Measurements from ENCODE around the gene HK1. TPM values are rescaled to one million over a fixed set of nuclear protein-coding genes. Genes with fewer than 3 reads are reported as not detected.

HK1 gene
- total and polyA plus RNA-seq, 12 donors, result 18.4 to 79.3 (median 45.1) TPM

DNA sequence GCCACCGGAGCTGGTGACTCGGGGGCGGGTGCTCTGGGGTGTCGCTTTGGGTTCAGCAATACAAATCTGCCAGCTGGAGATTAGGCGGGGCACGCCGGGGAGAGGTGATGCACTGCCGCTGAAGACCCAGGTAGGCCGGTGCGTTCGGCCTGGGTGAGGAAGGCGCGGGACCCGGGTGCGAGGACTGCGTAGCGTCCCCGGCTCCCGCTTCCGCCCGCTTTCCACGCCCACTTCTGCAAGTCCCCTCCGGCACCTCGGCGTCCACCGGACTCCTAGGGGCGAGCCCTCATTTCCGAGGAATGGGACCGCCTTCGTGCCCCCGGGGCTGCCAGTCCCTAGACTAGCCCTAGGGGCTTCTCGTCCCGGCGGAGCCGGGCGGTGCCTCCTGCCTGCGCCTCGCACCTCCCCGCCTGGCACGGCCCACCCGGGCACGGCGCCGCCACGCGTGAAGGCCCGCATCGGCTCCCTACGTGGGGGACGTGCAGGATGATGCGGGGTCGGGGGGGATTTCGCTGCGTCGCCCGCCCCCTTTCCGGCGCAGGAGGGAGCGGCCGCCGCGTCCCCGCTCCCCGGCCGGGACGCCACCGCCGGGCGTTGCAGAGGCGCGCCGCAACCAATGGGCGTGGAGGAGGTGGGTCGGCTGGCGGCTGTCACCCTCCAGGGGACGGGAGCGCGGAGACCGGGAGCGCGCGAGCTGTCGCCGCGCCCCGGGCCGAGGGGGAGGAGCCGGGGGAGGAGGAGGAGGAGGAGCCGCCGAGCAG lies 40.0 kb downstream of the HK1 start:
- peak overlapping the region in 4 of 5 donors; percentile 79 to 94 (median 82) for H3K27ac ChIP-seq
- H3K9me3 ChIP-seq (replicated peaks in 1 of 3), result no peaks in the 10 kb centered on the region
- H3K27me3 ChIP-seq, result no peaks in the 10 kb centered on the region
- peak; percentile 87 to 92 (median 89) for DNase-seq
- peak overlapping the region; percentile 43 to 93 (median 80) for H3K4me3 ChIP-seq
- H3K4me1 ChIP-seq (replicated peaks in 1 of 2), result peaks cover 8 to 43% of the 10 kb centered on the region in 2 donors
- no peaks in the 10 kb centered on the region for H3K36me3 ChIP-seq (replicated peaks in 1 of 2)
- TF ChIP-seq, protein P1, sequence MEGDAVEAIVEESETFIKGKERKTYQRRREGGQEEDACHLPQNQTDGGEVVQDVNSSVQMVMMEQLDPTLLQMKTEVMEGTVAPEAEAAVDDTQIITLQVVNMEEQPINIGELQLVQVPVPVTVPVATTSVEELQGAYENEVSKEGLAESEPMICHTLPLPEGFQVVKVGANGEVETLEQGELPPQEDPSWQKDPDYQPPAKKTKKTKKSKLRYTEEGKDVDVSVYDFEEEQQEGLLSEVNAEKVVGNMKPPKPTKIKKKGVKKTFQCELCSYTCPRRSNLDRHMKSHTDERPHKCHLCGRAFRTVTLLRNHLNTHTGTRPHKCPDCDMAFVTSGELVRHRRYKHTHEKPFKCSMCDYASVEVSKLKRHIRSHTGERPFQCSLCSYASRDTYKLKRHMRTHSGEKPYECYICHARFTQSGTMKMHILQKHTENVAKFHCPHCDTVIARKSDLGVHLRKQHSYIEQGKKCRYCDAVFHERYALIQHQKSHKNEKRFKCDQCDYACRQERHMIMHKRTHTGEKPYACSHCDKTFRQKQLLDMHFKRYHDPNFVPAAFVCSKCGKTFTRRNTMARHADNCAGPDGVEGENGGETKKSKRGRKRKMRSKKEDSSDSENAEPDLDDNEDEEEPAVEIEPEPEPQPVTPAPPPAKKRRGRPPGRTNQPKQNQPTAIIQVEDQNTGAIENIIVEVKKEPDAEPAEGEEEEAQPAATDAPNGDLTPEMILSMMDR (IDR thresholded peaks at IDR 0.05), result no peak
- TF ChIP-seq POLR2A (IDR thresholded peaks at IDR 0.05), result peak; percentile 8 to 74
- 3 to 17% (median 4%) methylated on average over 7 to 90 of the region's 90 CpGs; no CpG with 5 or more reads in 1 of the 4 donors for WGBS, 4 donors
- intact Hi-C loops (cut with DNase I), result no loop called here

GRCh38 chr10:69318867-69319727 lies 40.8 kb downstream of the HK1 start:
- H3K4me1 ChIP-seq (replicated peaks in 1 of 2), result peaks cover 8 to 43% of the 10 kb centered on the region in 2 donors

GRCh38 chr10:69319841-69320316 lies 41.6 kb downstream of the HK1 start:
- peaks cover 8 to 46% of the 10 kb centered on the region in 2 donors for H3K4me1 ChIP-seq (replicated peaks in 1 of 2)

More at GRCh38 chr10:69318867-69319727, 40.8 kb downstream of the HK1 start:
- TF ChIP-seq, protein P1 (IDR thresholded peaks at IDR 0.05), result no peak
- TF ChIP-seq POLR2A (IDR thresholded peaks at IDR 0.05), result peak in 1 of 2 donors; percentile 37
- Histone ChIP-seq H3K36me3 (replicated peaks in 1 of 2) (no peaks in the 10 kb centered on the region), H3K4me3 (peak overlapping the region; percentile 77 to 97 (median 88)), H3K27ac (peak overlapping the region; percentile 66 to 94 (median 79)), H3K9me3 (replicated peaks in 1 of 3) (no peaks in the 10 kb centered on the region), H3K27me3 (no peaks in the 10 kb centered on the region)
- peak; percentile 79 to 90 (median 85) for DNase-seq
- WGBS, 4 donors, result 1 to 3% (median 1%) methylated on average over 8 to 73 of the region's 73 CpGs
- intact Hi-C loops (cut with DNase I), result no loop called here

More at GRCh38 chr10:69319841-69320316, 41.6 kb downstream of the HK1 start:
- DNase-seq, result no peak
- no peaks in the 10 kb centered on the region for H3K9me3 ChIP-seq (replicated peaks in 1 of 3)
- no peaks in the 10 kb centered on the region for H3K36me3 ChIP-seq (replicated peaks in 1 of 2)
- H3K27ac ChIP-seq, result peak overlapping the region; percentile 66 to 94 (median 79)
- peak overlapping the region in 2 of 4 donors; percentile 82 to 93 for H3K4me3 ChIP-seq
- H3K27me3 ChIP-seq, result no peaks in the 10 kb centered on the region
- 61 to 66% (median 63%) methylated on average over 9 of the region's 9 CpGs for WGBS, 4 donors
- no peak for TF ChIP-seq POLR2A (IDR thresholded peaks at IDR 0.05)
- TF ChIP-seq, protein P1 (IDR thresholded peaks at IDR 0.05), result no peak
- intact Hi-C loops (cut with DNase I), result no loop called here

Data from adrenal gland (tissue), 12 donors.